D721Med (cell line): ENCODE measurements around the gene GNPTAB.
"Not testable (repeated sequence)": the region's sequence is repeated elsewhere in the genome, so short reads cannot be mapped to it uniquely, and the experiment has no call there.

ENCODE experiments used
- DNase-seq: peaks from one replicate; pipeline ENCODE4 v3.0.0; 2011; ENCODE audit warnings: low spot score; ENCODE audit not compliant: insufficient read length
- FAIRE-seq: peaks from 2 replicates; lab custom pipeline; 2011; peaks lifted over from hg19 to GRCh38; lab: Jason Lieb, UNC
- CTCF ChIP-seq: IDR thresholded peaks from 2 replicates; pipeline ENCODE4 v1.5.1; 2012; ENCODE audit warnings: mild to moderate bottlenecking, control low read depth; ENCODE audit not compliant: insufficient read depth; ENCODE audit errors: missing control alignments

Gene GNPTAB

GRCh38 chr12:101857043-101857558 lies 26.3 kb upstream of the GNPTAB start:
- FAIRE-seq (no peak), DNase-seq (no peak)
- TF ChIP-seq CTCF = no peak

GRCh38 chr12:101856614-101857013 lies 25.9 kb upstream of the GNPTAB start:
- FAIRE-seq, DNase-seq: not testable (repeated sequence)

GRCh38 chr12:101855976-101856375 lies 25.2 kb upstream of the GNPTAB start:
- no peak for TF ChIP-seq CTCF
- FAIRE-seq = no peak
- DNase-seq = no peak

GRCh38 chr12:101855364-101855884 lies 24.7 kb upstream of the GNPTAB start:
- no peak for TF ChIP-seq CTCF
- DNase-seq (no peak), FAIRE-seq (no peak)

- FAIRE-seq = no peak
- DNase-seq = no peak
- TF ChIP-seq CTCF = no peak
Observed at GRCh38 chr12:101854747-101855146, 24.0 kb upstream of the GNPTAB start.

- DNase-seq (no peak), FAIRE-seq (no peak)
- no peak for TF ChIP-seq CTCF
Observed at GRCh38 chr12:101852998-101853397, 22.2 kb upstream of the GNPTAB start.

- FAIRE-seq (no peak), DNase-seq (no peak)
- no peak for TF ChIP-seq CTCF
Observed at GRCh38 chr12:101850199-101850598, 19.4 kb upstream of the GNPTAB start.
